Stimulated activated naive CD8-positive, alpha-beta T cell treated with anti-CD3 and anti-CD28 coated beads, Interleukin-15, Interleukin-2, amounts not matched to agents 100 ng/mL and 50 ng/mL, for 24 hours (primary cell): ENCODE results near the gene ZNF311.

Experiments used
- H3K27ac Mint-ChIP-seq: one replicate; pipeline ENCODE4 v1.8.0; 2021; ENCODE audit warnings: mild to moderate bottlenecking, mixed read lengths
- H3K27me3 Mint-ChIP-seq: one replicate; pipeline ENCODE4 v1.8.0; 2021; ENCODE audit warnings: mixed read lengths
- H3K36me3 Mint-ChIP-seq: one replicate; pipeline ENCODE4 v1.8.0; 2021; ENCODE audit warnings: low read depth, mixed read lengths
- H3K4me1 Mint-ChIP-seq: one replicate; pipeline ENCODE4 v1.8.0; 2021; ENCODE audit warnings: low read depth, mixed read lengths
- H3K4me3 Mint-ChIP-seq: one replicate; pipeline ENCODE4 v1.8.0; 2021; ENCODE audit warnings: mild to moderate bottlenecking, mixed read lengths
- H3K9me3 Mint-ChIP-seq: one replicate; pipeline ENCODE4 v1.8.0; 2021; ENCODE audit warnings: mixed read lengths

Gene ZNF311

GRCh38 chr6:28996844-28997510, 8.1 kb downstream of the ZNF311 start:
- Mint-ChIP-seq H3K9me3 (no peaks in the 10 kb centered on the region), H3K4me1 (no peaks in the 10 kb centered on the region), H3K36me3 (no peaks in the 10 kb centered on the region), H3K4me3 (no peak overlapping the region), H3K27me3 (peaks cover 26% of the 10 kb centered on the region), H3K27ac (no peak overlapping the region)

- Mint-ChIP-seq H3K9me3 (no peaks in the 10 kb centered on the region), H3K27ac (no peak overlapping the region), H3K27me3 (peaks cover 22% of the 10 kb centered on the region)
Measured at GRCh38 chr6:28995093-28995650, 9.9 kb downstream of the ZNF311 start.

DNA sequence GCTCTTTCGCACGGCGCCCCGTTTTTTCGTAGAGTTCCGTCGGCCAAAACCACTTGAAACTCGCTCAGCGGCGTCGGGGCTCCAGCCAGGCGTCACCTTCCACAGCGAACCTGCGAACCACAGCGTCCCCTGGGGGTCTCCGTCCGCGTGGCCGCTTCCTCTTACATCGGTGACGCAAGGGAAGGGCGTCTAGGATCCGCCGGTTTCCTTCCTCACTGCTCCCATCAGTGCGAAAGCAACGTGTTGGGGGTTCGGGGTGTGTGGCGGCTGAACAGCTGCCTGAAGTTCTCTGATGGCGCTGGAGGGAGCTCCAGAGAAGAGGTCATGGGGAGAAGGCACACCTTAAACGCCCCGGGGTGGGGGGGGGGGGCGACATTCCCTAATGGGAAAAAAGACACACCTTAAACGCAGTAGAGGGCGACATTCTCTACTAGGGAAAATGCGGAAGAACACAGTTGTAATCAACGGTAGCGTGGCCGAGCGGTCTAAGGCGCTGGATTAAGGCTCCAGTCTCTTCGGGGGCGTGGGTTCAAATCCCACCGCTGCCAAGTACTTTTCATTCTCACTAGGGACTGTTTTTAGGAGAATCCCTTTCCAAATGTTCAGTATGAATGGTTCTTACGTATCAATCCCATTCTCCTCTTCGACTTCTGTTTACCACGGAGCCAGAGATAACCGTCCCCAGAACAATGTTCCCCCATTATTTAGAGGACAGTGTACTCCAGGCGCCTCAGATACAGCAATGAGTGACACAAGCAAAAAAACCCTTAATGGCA, 16.4 kb downstream of the ZNF311 start:
- no peaks in the 10 kb centered on the region for H3K9me3 Mint-ChIP-seq
- H3K36me3 Mint-ChIP-seq: no peaks in the 10 kb centered on the region
- H3K27me3 Mint-ChIP-seq: peaks cover 46% of the 10 kb centered on the region
- peak overlapping the region; percentile 45 for H3K27ac Mint-ChIP-seq
- H3K4me3 Mint-ChIP-seq: peak overlapping the region; percentile 81
- peaks cover 26% of the 10 kb centered on the region for H3K4me1 Mint-ChIP-seq

More at GRCh38 chr6:28995093-28995650, 9.9 kb downstream of the ZNF311 start:
- no peaks in the 10 kb centered on the region for H3K4me1 Mint-ChIP-seq
- H3K4me3 Mint-ChIP-seq: no peak overlapping the region
- H3K36me3 Mint-ChIP-seq: no peaks in the 10 kb centered on the region

DNA sequence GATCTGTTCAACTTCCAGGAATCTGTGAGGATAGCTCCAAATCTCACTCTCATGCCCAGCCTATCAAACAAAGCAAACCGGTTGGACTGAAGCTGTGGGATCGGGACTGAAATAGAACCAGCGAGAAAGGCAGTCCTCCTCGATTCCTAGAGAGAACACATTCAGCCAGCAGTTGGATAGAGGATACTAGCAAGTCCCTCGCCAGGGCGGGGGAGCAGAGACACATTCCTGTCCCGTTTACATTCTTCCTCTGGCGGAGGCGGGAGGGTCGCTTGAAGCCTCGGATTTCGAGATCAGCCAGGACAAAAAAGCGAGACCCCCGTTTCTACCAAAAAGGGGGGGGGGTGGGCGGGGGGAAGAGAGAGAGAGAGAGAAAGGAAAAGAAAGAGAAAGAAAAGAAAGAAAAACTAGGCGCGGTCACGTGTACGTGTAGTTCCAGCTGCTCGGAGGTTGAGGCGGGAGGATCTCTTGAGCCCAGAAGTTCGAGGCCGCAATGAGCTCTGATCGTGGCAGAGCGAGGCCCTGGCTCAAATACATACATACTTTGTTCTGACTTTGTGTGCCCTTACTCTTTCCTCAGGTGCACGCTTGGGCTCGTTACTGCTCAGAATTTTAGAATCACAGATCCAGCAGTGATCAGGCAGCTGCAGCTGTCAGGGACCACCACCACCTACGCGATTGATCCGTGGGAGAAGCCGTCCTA, 19.5 kb downstream of the ZNF311 start:
- H3K27ac Mint-ChIP-seq: no peak overlapping the region
- peaks cover 6% of the 10 kb centered on the region for H3K36me3 Mint-ChIP-seq
- H3K4me1 Mint-ChIP-seq: peaks cover 52% of the 10 kb centered on the region
- H3K9me3 Mint-ChIP-seq: no peaks in the 10 kb centered on the region
- peaks cover 51% of the 10 kb centered on the region for H3K27me3 Mint-ChIP-seq
- H3K4me3 Mint-ChIP-seq: peak overlapping the region; percentile 70

DNA sequence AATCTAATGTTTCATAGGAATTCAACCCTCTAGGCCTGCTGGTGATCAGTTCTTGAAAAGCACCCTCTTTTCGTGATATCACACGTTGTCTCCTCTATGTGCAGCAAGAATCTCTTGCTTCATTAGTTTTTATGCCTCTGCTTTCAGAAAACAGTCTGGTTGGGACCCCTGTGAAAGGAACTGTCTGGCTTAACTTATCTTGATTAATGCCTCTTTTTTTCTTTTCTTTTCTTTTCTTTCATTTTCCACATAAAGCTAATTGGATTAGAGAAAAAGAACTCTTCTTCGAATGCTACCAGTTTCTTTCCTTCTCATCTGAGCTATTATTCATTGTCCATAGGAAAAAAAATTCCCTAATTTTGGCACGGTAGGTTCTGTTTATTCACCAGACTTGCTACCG, 21.3 kb downstream of the ZNF311 start:
- H3K4me1 Mint-ChIP-seq: peaks cover 58% of the 10 kb centered on the region
- H3K36me3 Mint-ChIP-seq: peaks cover 6% of the 10 kb centered on the region
- H3K27ac Mint-ChIP-seq: no peak overlapping the region
- H3K27me3 Mint-ChIP-seq: peaks cover 58% of the 10 kb centered on the region
- H3K4me3 Mint-ChIP-seq: no peak overlapping the region
- H3K9me3 Mint-ChIP-seq: no peaks in the 10 kb centered on the region

DNA sequence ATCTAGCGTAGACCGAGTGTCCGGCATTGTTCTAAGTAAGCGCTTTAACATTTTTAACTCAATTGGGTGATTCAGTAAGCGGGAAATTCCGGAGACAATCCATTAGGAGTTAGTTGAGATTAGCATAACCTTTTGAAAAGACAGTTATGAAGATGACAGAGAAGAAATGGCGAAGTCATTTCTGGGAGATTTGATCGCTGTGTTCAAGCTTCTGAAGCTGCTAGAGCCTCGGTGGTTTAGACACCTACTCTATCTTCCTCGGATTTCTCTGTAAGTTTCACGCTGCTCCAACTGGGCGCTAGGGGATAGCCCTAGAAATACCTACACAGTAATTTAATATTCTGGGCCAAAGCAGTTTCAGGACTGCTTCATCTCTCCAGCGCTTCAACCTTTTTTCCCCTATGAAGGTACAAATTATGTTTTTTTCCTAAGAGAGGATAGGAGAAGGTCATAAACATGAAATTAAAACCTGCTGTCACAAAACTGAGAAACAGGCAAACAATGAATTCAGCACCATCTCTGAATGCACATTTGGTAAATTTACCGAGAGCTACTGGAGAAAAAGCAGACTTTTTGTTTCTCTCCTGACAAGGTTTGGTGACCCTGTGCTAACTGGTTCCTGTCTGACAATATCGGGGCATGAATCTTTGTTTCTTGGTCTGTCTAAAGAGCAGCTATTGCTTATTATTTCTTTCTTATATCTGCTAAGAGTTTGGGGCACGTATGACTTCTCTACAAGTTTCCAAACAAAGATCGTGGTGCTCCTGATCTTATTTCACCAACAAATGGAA, 22.4 kb downstream of the ZNF311 start:
- H3K9me3 Mint-ChIP-seq: no peaks in the 10 kb centered on the region
- H3K27ac Mint-ChIP-seq: no peak overlapping the region
- H3K4me1 Mint-ChIP-seq: peaks cover 61% of the 10 kb centered on the region
- peak overlapping the region; percentile 95 for H3K4me3 Mint-ChIP-seq
- peaks cover 8% of the 10 kb centered on the region for H3K36me3 Mint-ChIP-seq
- peaks cover 65% of the 10 kb centered on the region for H3K27me3 Mint-ChIP-seq

- peaks cover 70% of the 10 kb centered on the region for H3K27me3 Mint-ChIP-seq
- H3K27ac Mint-ChIP-seq: peak overlapping the region; percentile 94
- H3K9me3 Mint-ChIP-seq: no peaks in the 10 kb centered on the region
- H3K4me3 Mint-ChIP-seq: peak overlapping the region; percentile 95
- H3K36me3 Mint-ChIP-seq: peaks cover 8% of the 10 kb centered on the region
- H3K4me1 Mint-ChIP-seq: peaks cover 67% of the 10 kb centered on the region
Measured at GRCh38 chr6:28981833-28982475, 23.2 kb downstream of the ZNF311 start.

GRCh38 chr6:28981431-28981832, 23.7 kb downstream of the ZNF311 start:
- H3K4me1 Mint-ChIP-seq: peaks cover 70% of the 10 kb centered on the region

DNA sequence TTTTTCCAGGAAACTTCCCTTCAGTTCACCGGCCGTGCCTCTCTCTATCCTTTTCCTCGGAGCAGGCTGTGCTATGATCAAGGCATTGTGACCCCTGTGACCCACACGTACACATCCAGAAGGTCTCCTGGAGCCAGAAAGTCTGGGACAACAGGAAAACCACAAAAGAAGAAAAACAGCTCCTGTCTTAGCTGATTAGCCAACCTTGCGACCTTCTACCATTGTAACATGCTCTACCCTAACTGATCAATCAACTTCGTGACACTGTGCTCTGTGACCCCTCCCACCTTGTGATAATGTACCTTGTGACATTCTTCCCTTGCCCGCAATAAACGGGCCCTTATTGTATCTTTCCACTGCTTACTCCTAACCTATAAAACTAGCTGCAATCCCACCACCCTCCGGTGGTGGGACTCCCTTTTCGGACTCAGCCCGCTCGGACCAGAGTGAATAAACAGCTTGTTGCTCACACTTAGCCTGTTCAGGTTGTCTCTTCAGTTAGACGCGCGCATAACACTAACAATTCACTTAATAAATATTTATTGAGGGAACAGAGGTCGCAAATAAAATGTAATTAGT, 24.2 kb downstream of the ZNF311 start:
- Mint-ChIP-seq H3K27ac (peak overlapping the region; percentile 69), H3K4me1 (peaks cover 66% of the 10 kb centered on the region), H3K27me3 (peaks cover 67% of the 10 kb centered on the region), H3K36me3 (peaks cover 8% of the 10 kb centered on the region), H3K9me3 (no peaks in the 10 kb centered on the region), H3K4me3 (peak overlapping the region; percentile 95)

More at GRCh38 chr6:28981431-28981832, 23.7 kb downstream of the ZNF311 start:
- peak overlapping the region; percentile 94 for H3K27ac Mint-ChIP-seq
- H3K9me3 Mint-ChIP-seq: no peaks in the 10 kb centered on the region
- peaks cover 8% of the 10 kb centered on the region for H3K36me3 Mint-ChIP-seq
- H3K27me3 Mint-ChIP-seq: peaks cover 71% of the 10 kb centered on the region
- H3K4me3 Mint-ChIP-seq: peak overlapping the region; percentile 95

DNA sequence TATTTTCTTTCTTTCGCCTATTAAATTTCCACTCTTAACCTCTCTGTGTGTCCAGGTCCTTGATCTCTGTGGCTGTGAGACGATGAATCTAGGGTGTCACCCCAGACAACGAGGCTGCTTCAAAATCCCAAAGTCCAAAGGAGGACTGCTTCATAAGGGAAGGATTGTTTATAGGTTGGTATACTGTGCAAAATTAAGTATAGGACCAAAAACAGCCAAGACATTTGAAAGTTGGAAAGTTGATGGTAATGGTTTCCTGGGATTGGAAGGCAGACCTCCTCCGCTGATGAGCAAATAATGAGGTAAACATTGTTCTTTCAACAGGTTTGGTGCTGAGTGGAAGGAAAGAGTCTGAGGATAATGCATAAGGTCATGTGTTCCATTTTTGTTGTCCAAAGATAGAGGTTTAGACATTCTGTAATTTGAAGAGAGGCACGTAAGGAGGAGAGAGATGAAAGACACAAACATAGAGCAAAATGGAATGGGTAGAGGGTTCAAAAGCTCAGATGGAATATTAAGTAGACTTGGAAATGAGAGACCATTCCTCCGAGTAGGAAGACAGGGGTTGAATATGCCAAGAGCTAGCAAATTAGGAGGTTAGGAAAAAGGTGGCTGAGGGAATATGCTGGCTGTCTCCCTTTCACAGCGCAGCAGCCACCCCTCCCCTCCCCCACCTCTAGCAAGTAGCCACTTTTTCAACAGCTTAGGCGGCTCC, 24.8 kb downstream of the ZNF311 start:
- peaks cover 8% of the 10 kb centered on the region for H3K36me3 Mint-ChIP-seq
- peak overlapping the region; percentile 33 for H3K27ac Mint-ChIP-seq
- no peaks in the 10 kb centered on the region for H3K9me3 Mint-ChIP-seq
- peaks cover 59% of the 10 kb centered on the region for H3K4me1 Mint-ChIP-seq
- peaks cover 61% of the 10 kb centered on the region for H3K27me3 Mint-ChIP-seq
- peak overlapping the region; percentile 95 for H3K4me3 Mint-ChIP-seq

- Mint-ChIP-seq H3K9me3 (no peaks in the 10 kb centered on the region), H3K27me3 (peaks cover 54% of the 10 kb centered on the region), H3K4me1 (peaks cover 58% of the 10 kb centered on the region), H3K36me3 (peaks cover 8% of the 10 kb centered on the region), H3K4me3 (no peak overlapping the region), H3K27ac (no peak overlapping the region)
Measured at GRCh38 chr6:28979679-28980078, 25.4 kb downstream of the ZNF311 start.

- peaks cover 8% of the 10 kb centered on the region for H3K36me3 Mint-ChIP-seq
- peaks cover 56% of the 10 kb centered on the region for H3K4me1 Mint-ChIP-seq
- no peak overlapping the region for H3K27ac Mint-ChIP-seq
- no peak overlapping the region for H3K4me3 Mint-ChIP-seq
- no peaks in the 10 kb centered on the region for H3K9me3 Mint-ChIP-seq
- H3K27me3 Mint-ChIP-seq: peaks cover 60% of the 10 kb centered on the region
Measured at GRCh38 chr6:28978959-28979561, 26.1 kb downstream of the ZNF311 start.

DNA sequence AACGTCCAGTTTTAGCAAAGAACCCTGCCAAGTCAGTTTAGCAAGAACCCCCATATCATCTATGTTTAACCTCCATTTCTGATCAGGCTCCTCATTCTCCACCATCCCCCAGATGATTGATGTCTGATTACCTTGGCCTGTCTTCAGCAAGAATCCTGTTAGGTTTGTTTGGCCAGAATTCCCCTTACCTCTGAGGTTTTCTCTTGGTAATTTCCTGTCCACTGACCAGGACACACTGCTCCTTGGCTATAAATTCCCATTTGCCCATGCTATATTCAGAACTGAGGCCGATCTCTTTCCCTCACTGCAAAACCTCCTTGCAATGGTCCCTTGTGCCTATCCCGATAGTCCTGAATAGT, 27.0 kb downstream of the ZNF311 start:
- Mint-ChIP-seq H3K36me3 (peaks cover 8% of the 10 kb centered on the region), H3K4me3 (peak overlapping the region; percentile 75), H3K27me3 (peaks cover 54% of the 10 kb centered on the region), H3K27ac (no peak overlapping the region), H3K9me3 (no peaks in the 10 kb centered on the region), H3K4me1 (peaks cover 48% of the 10 kb centered on the region)
